Upper lobe of left lung (tissue), 6 donors: ENCODE results near the gene CYP46A1. TPM values are rescaled to one million over a fixed set of nuclear protein-coding genes. Genes with fewer than 3 reads are reported as not detected.

Experiments used
- ATAC-seq, 2 donors: fragments of 200-7000 bp; cut with Tn5 transposase; one replicate each; pipeline ENCODE4 v1.9.1; 2022; ENCODE audit warnings: mild to moderate bottlenecking in 2 of 2, moderate library complexity in 2 of 2; ENCODE audit not compliant: low FRiP score in 2 of 2
- DNase-seq, 2 donors: peaks; one replicate each; pipeline ENCODE4 v3.0.0-alpha.2; 2019 to 2020
- H3K27ac ChIP-seq, 4 donors: fragments of 200-600 bp; sonication (generic); one replicate each; pipeline ENCODE4 v1.5.1; 2016 to 2019
- H3K27me3 ChIP-seq, 4 donors: fragments of 200-600 bp; sonication (generic); one replicate each; pipeline ENCODE4 v1.5.1; 2017 to 2019
- H3K36me3 ChIP-seq, 4 donors: fragments of 200-600 bp; sonication (generic); one replicate each; pipeline ENCODE4 v1.5.1; 2016 to 2019
- H3K4me1 ChIP-seq, 4 donors: fragments of 200-600 bp; sonication (generic); one replicate each; pipeline ENCODE4 v1.5.1; 2018 to 2019
- H3K4me3 ChIP-seq, 4 donors: fragments of 200-600 bp; sonication (generic); one replicate each; pipeline ENCODE4 v1.5.1; 2017 to 2019; ENCODE audit warnings: mild to moderate bottlenecking in 2 of 4, moderate library complexity in 1 of 4
- H3K9me3 ChIP-seq, 4 donors: fragments of 200-600 bp; sonication (generic); one replicate each; pipeline ENCODE4 v1.5.1; 2018 to 2019
- CTCF ChIP-seq, 6 experiments: fragments of 450-650 bp in 4 of 6; fragments of 200-600 bp in 2 of 6; sonication (generic) in 2 of 6; IDR thresholded peaks; one replicate each; pipeline ENCODE4 v1.5.1; 2016 to 2019; ENCODE audit warnings: antibody characterized with exemption in 6 of 6
- EP300 ChIP-seq, 4 donors: sonication (generic); formaldehyde crosslinking; IDR thresholded peaks; one replicate each; pipeline ENCODE4 v1.5.1; 2017; ENCODE audit warnings: antibody characterized with exemption in 4 of 4, control low read depth in 2 of 4
- POLR2A ChIP-seq, 4 donors: fragments of 450-650 bp; IDR thresholded peaks; one replicate each; pipeline ENCODE4 v1.5.1; 2016 to 2017; ENCODE audit warnings: antibody characterized with exemption in 4 of 4, mild to moderate bottlenecking in 2 of 4
- POLR2AphosphoS5 ChIP-seq, 2 donors: sonication (generic); formaldehyde crosslinking; IDR thresholded peaks; one replicate each; pipeline ENCODE4 v1.5.1; 2017; ENCODE audit warnings: antibody characterized with exemption in 2 of 2
- WGBS, 2 donors: methylation state at CpG; one replicate each; pipeline ENCODE4 v1.1.5; 2017 to 2018; 5-methylcytosine and 5-hydroxymethylcytosine counted together
- total RNA-seq, 6 donors: library from RNA; depleted of rRNA in 4 of 6; stranded (reverse); fragments of >200 nt in 4 of 6; gene quantifications; one replicate each; pipeline versions ENCODE4 v1.1.0 to v1.2.1, GENCODE V29; 2016 to 2021
- donor health status: DM: no; HTN: no; CAD: no; lungs with moderate emphysema.
- donor health status: DM: no; HTN: yes; CAD: no; lungs with severe emphysema.

The CYP46A1 gene
- total RNA-seq, 6 donors from 2014 or later, result 0.15 to 12.6 (median 1.2) TPM

GRCh38 chr14:99733211-99733539 is 49.1 kb downstream of the CYP46A1 start:
- Histone ChIP-seq H3K27ac (peak overlapping the region; percentile 32 to 74 (median 48)), H3K4me1 (peaks cover 46 to 83% (median 69%) of the 10 kb centered on the region in 4 donors), H3K9me3 (no peaks in the 10 kb centered on the region), H3K36me3 (no peaks in the 10 kb centered on the region), H3K4me3 (no peak overlapping the region), H3K27me3 (no peaks in the 10 kb centered on the region)
- DNase-seq (no peak), ATAC-seq (no peak)
- 48 to 60% methylated on average over 6 of the region's 6 CpGs for WGBS, 2 donors
- TF ChIP-seq EP300 (IDR thresholded peaks at IDR 0.05) (no peak), POLR2A (IDR thresholded peaks at IDR 0.05) (no peak), POLR2AphosphoS5 (IDR thresholded peaks at IDR 0.05) (no peak), CTCF (IDR thresholded peaks at IDR 0.05) (no peak)

GRCh38 chr14:99733540-99734405 is 49.7 kb downstream of the CYP46A1 start:
- TF ChIP-seq CTCF (IDR thresholded peaks at IDR 0.05) (no peak), POLR2A (IDR thresholded peaks at IDR 0.05) (peak in 1 of 4 donors; percentile 15), EP300 (IDR thresholded peaks at IDR 0.05) (peak in 2 of 4 donors; percentile 70 to 87), POLR2AphosphoS5 (IDR thresholded peaks at IDR 0.05) (peak; percentile 49 to 75)
- DNase-seq, result peak; percentile 54 to 61
- Histone ChIP-seq H3K36me3 (no peaks in the 10 kb centered on the region), H3K9me3 (no peaks in the 10 kb centered on the region), H3K27ac (peak overlapping the region; percentile 74 to 85 (median 80)), H3K27me3 (no peaks in the 10 kb centered on the region), H3K4me3 (no peak overlapping the region), H3K4me1 (peaks cover 46 to 86% (median 70%) of the 10 kb centered on the region in 4 donors)
- WGBS, 2 donors, result 63 to 73% methylated on average over 20 to 26 of the region's 26 CpGs
- no peak for ATAC-seq

- peak overlapping the region; percentile 74 to 85 (median 80) for H3K27ac ChIP-seq
- DNase-seq, result peak; percentile 18 to 73
- no peak for ATAC-seq
These were observed 50.4 kb downstream of the CYP46A1 start for GRCh38 chr14:99734406-99735051.

More at GRCh38 chr14:99734406-99735051, 50.4 kb downstream of the CYP46A1 start:
- no peak for TF ChIP-seq CTCF (IDR thresholded peaks at IDR 0.05)
- TF ChIP-seq POLR2AphosphoS5 (IDR thresholded peaks at IDR 0.05), result no peak
- TF ChIP-seq POLR2A (IDR thresholded peaks at IDR 0.05), result no peak
- no peak for TF ChIP-seq EP300 (IDR thresholded peaks at IDR 0.05)
- peaks cover 46 to 86% (median 70%) of the 10 kb centered on the region in 4 donors for H3K4me1 ChIP-seq
- no peaks in the 10 kb centered on the region for H3K9me3 ChIP-seq
- no peak overlapping the region for H3K4me3 ChIP-seq
- 57 to 69% methylated on average over 15 of the region's 18 CpGs for whole genome bisulfite sequencing, 2 donors
- H3K27me3 ChIP-seq, result no peaks in the 10 kb centered on the region
- H3K36me3 ChIP-seq, result no peaks in the 10 kb centered on the region
